GM12878 (cell line): ENCODE results near the gene EIF2D. TPM values are rescaled to one million over a fixed set of nuclear protein-coding genes. Genes with fewer than 3 reads are reported as not detected.

Source experiments
- ATAC-seq: fragments of 200-7000 bp; cut with Tn5 transposase; 3 replicates; pipeline ENCODE4 v1.9.1; 2020; ENCODE audit warnings: mild to moderate bottlenecking, moderate library complexity
- BruUV-seq: library from RNA; stranded (reverse); fragments of 400-500 nt; replicated peaks from 2 replicates; lab custom pipeline; 2021; lab: Mats Ljungman, UMichigan
- CTCF ChIA-PET: fragments of 300-600 bp; sonication (Branson Sonifier 250); formaldehyde crosslinking; extraction: SDS; loops from one replicate; lab custom pipeline; 2021; ENCODE audit warnings: inconsistent platforms; lab: Yijun Ruan, JAX
- POLR2A ChIA-PET: fragments of 350-600 bp; formaldehyde crosslinking; extraction: SDS; loops from one replicate; lab custom pipeline; 2021; ENCODE audit warnings: inconsistent platforms; lab: Charles Lee
- RAD21 ChIA-PET: fragments of 300-600 bp; sonication (Branson Sonifier 250); formaldehyde crosslinking; loops from one replicate; lab custom pipeline; 2023; ENCODE audit warnings: antibody characterized with exemption; ENCODE audit not compliant: unreplicated experiment; lab: Charles Lee
- SMC1A ChIA-PET: fragments of 300-600 bp; sonication (Branson Sonifier 250); formaldehyde crosslinking; loops from one replicate; lab custom pipeline; 2023; ENCODE audit not compliant: unreplicated experiment, uncharacterized antibody; lab: Charles Lee
- DNase-seq: peaks from one replicate; pipeline ENCODE4 v3.0.0-alpha.2; 2011; ENCODE audit warnings: low read depth, low spot score
- FAIRE-seq: peaks from 3 replicates; lab custom pipeline; 2011; peaks lifted over from hg19 to GRCh38; lab: Jason Lieb, UNC
- H2AFZ ChIP-seq: 2 replicates; pipeline ENCODE4 v1.6.0; 2011; ENCODE audit warnings: low read depth, low read length, control low read depth; ENCODE audit not compliant: control insufficient read depth
- H3K27ac ChIP-seq: 2 replicates; pipeline ENCODE4 v1.5.1; 2011; ENCODE audit warnings: control low read depth; ENCODE audit not compliant: control insufficient read depth, insufficient read depth
- H3K27me3 ChIP-seq, 2 experiments: replicated peaks in 1 of 2; 2 replicates each; pipeline versions ENCODE4 v1.6.0 to v1.6.1; 2011; ENCODE audit warnings: low read length in 1 of 2; ENCODE audit not compliant: control insufficient read depth in 2 of 2, insufficient read depth in 2 of 2
- H3K36me3 ChIP-seq, 2 experiments: 2 replicates each; pipeline ENCODE4 v1.5.1; 2011; ENCODE audit warnings: low read length in 1 of 2; ENCODE audit not compliant: control insufficient read depth in 2 of 2, insufficient read depth in 2 of 2
- H3K4me1 ChIP-seq: 2 replicates; pipeline ENCODE4 v1.6.1; 2011; ENCODE audit warnings: mild to moderate bottlenecking, low read length, moderate library complexity, mixed read lengths; ENCODE audit not compliant: control insufficient read depth, insufficient read depth
- H3K4me2 ChIP-seq: 2 replicates; pipeline ENCODE4 v1.6.0; 2011; ENCODE audit warnings: control low read depth; ENCODE audit not compliant: control insufficient read depth, insufficient read depth
- H3K4me3 ChIP-seq: fragments of 200-600 bp; sonication (generic); 2 replicates; pipeline ENCODE4 v1.5.1; 2016
- H3K79me2 ChIP-seq: 2 replicates; pipeline ENCODE4 v1.6.0; 2011; ENCODE audit warnings: low read length; ENCODE audit not compliant: control insufficient read depth, insufficient read depth
- H3K9ac ChIP-seq: 2 replicates; pipeline ENCODE4 v1.8.0; 2011; ENCODE audit warnings: low read length, control low read depth, mixed read lengths; ENCODE audit not compliant: control insufficient read depth, insufficient read depth
- H3K9me3 ChIP-seq: replicated peaks from 3 replicates; pipeline ENCODE4 v1.5.1; 2011; ENCODE audit warnings: mild to moderate bottlenecking, low read length; ENCODE audit not compliant: control insufficient read depth, insufficient read depth
- H4K20me1 ChIP-seq: 2 replicates; pipeline ENCODE4 v1.6.0; 2011; ENCODE audit not compliant: control insufficient read depth, insufficient read depth
- CBFB ChIP-seq: IDR thresholded peaks from 2 replicates; pipeline ENCODE4 v1.6.1; 2016; ENCODE audit warnings: antibody characterized with exemption, low read depth
- CHD1 ChIP-seq: IDR thresholded peaks from 2 replicates; pipeline ENCODE4 v1.6.1; 2012; ENCODE audit warnings: low read depth, low read length, improper control_type of control experiment
- CREB1 ChIP-seq: IDR thresholded peaks from 2 replicates; pipeline ENCODE4 v1.6.1; 2012; ENCODE audit warnings: low read depth, mild to moderate bottlenecking, inconsistent platforms
- HDGF ChIP-seq: fragments of 450-650 bp; IDR thresholded peaks from 2 replicates; pipeline ENCODE4 v1.6.1; 2016; ENCODE audit warnings: antibody characterized with exemption
- MEF2B ChIP-seq: fragments of 450-650 bp; IDR thresholded peaks from 2 replicates; pipeline ENCODE4 v1.6.1; 2018; ENCODE audit warnings: mild to moderate bottlenecking, moderate library complexity; ENCODE audit not compliant: partially characterized antibody, poor library complexity, severe bottlenecking
- SIX5 ChIP-seq: IDR thresholded peaks from 2 replicates; pipeline ENCODE4 v1.6.1; 2011; ENCODE audit warnings: mild to moderate bottlenecking, low read depth, low read length, moderate library complexity; ENCODE audit not compliant: severe bottlenecking
- TBL1XR1 ChIP-seq: IDR thresholded peaks from 2 replicates; pipeline ENCODE4 v1.6.1; 2012; ENCODE audit warnings: low read depth, low read length, improper control_type of control experiment
- WGBS: methylation state at CpG from one replicate; pipeline ENCODE4 v1.1.6; 2016; ENCODE audit warnings: low lambda C conversion rate; ENCODE audit not compliant: insufficient replicate concordance, insufficient coverage; ENCODE audit errors: missing lambda C conversion rate; 5-methylcytosine and 5-hydroxymethylcytosine counted together
- in situ Hi-C: fragments of 300-500 bp; cut with MboI; formaldehyde crosslinking; loops from 9 replicates; pipeline ENCODE4 v1.14.3; 2018; ENCODE audit warnings: mixed read lengths
- intact Hi-C: fragments of 100-400 bp; cut with micrococcal nuclease; formaldehyde crosslinking; loops from one replicate; pipeline ENCODE4 v1.14.2; 2022; ENCODE audit not compliant: unreplicated experiment
- polyA plus RNA-seq, 11 experiments: library from polyadenylated mRNA; depleted of rRNA in 4 of 11; unstranded in 6 of 11; stranded (reverse) in 5 of 11; fragments of >200 nt; fragmentation: Nextera tagmentation in 4 of 11; fragmentation: Illumina TruSeq in 1 of 11; extraction: Ambion mirVana in 4 of 11; extraction: Trizol in 1 of 11; gene quantifications; 1 replicate in 1 of 11; 2 replicates in 10 of 11; pipeline versions ENCODE4 v1.2.1 to v1.2.3, GENCODE V29; 2011 to 2016; ENCODE audit warnings: inconsistent platforms in 2 of 11, missing spikeins in 2 of 11, low read depth in 1 of 11
- total RNA-seq, 4 experiments: library from RNA; depleted of rRNA in 3 of 4; stranded (reverse); fragments of >200 nt in 3 of 4; fragmentation: Illumina TruSeq in 1 of 4; extraction: Trizol in 1 of 4; gene quantifications; 2 replicates each; pipeline versions ENCODE4 v1.2.1 to v1.2.3, GENCODE V29; 2013 to 2021

EIF2D gene
- total and polyA plus RNA-seq, 10 of the 15 experiments (the other 5 are each of a cell fraction or from before 2014, with no cell fraction given) = 65.2 to 133 (median 79.0) TPM

DNA sequence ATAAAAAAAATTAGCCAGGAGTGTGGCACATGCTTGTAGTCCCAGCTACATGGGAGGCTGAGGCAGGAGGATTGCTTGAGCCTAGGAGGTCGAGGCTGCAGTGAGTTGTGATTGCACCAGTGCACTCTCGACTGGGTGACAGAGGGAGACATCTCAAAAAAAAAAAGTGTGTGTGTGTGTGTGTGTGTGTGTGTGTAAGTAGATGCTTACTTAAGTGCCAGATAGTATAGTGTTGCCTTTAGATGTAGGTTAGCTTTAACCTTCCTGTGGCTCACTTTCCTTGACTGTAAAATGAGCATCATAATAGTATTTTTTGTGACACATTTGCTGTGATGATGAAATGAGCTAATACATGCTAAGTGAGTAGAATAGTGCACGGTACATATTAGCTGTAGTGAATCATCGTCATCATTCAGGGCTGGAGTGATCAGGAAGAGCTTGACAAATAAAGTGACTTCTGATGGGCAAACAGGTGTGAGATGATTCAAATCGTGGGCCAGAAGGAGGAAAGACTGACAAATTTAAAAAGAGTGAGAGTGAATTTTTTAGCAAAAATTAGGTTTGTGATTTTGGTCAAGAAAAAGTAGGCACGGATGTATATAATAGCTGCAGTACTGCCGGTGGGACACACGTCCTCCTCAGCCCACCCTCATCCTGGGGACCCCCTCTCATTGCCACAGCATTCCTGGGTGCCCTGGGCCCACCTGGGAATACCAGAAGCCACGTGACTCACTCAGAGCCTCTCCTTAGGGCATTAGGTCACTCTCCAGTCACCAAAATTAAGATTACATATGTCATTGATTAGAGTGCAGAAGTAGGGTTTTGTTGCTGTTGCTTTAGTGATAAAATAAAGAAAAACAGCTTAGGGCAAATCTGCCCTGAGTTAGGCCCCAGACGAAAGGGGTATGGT lies 33.9 kb downstream of the EIF2D start:
- peaks cover 75% of the 10 kb centered on the region for H3K4me1 ChIP-seq
- POLR2A ChIA-PET = interaction anchor here (0.9 to 9.8 kb wide), 10 partner anchors 9 to 108 kb away, joined by 3 to 117 read pairs (median 3); partner anchors contain the start of gene IKBKE
- TF ChIP-seq HDGF (peak; percentile 71; the same call in 1 of the 2 replicates), CREB1 (peak; percentile 60; the same call in 1 of the 2 replicates), SIX5 (no peak)
- intact Hi-C loops = no loop called here
- H3K79me2 ChIP-seq = peaks cover 86% of the 10 kb centered on the region
- ATAC-seq = peak; percentile 4; the same call in 1 of the 3 replicates
- DNase-seq = no peak
- H3K9ac ChIP-seq = no peak overlapping the region
- H3K4me2 ChIP-seq = peak overlapping the region; percentile 22; the same call in 1 of the 2 replicates
- no TSS peak for BruUV-seq
- RAD21 ChIA-PET = interaction anchor here (0.9 to 6.4 kb wide), 10 partner anchors 13 to 108 kb away, joined by 3 to 57 read pairs (median 26); partner anchors contain the start of genes IKBKE and RASSF5
- H3K9me3 ChIP-seq = no peaks in the 10 kb centered on the region
- 20% methylated on average over 10 of the region's 10 CpGs for WGBS
- H3K4me3 ChIP-seq = no peak overlapping the region
- H4K20me1 ChIP-seq = no peaks in the 10 kb centered on the region
- H3K36me3 ChIP-seq = peaks cover 13 to 22% of the 10 kb centered on the region in 2 experiments
- SMC1A ChIA-PET = interaction anchor here (1.1 to 15.4 kb wide), 10 partner anchors 14 to 116 kb away, joined by 3 to 476 read pairs (median 6); no protein-coding TSS in a partner anchor
- FAIRE-seq = no peak
- CTCF ChIA-PET = interaction anchor here (0.6 to 15.7 kb wide), 14 partner anchors 13 to 1152 kb away, joined by 3 to 440 read pairs (median 3); no protein-coding TSS in a partner anchor
- H3K27ac ChIP-seq = peak overlapping the region; percentile 45
- H2AFZ ChIP-seq = no peak overlapping the region
- in situ Hi-C loops = no loop called here
- H3K27me3 ChIP-seq = no peaks in the 10 kb centered on the region

DNA sequence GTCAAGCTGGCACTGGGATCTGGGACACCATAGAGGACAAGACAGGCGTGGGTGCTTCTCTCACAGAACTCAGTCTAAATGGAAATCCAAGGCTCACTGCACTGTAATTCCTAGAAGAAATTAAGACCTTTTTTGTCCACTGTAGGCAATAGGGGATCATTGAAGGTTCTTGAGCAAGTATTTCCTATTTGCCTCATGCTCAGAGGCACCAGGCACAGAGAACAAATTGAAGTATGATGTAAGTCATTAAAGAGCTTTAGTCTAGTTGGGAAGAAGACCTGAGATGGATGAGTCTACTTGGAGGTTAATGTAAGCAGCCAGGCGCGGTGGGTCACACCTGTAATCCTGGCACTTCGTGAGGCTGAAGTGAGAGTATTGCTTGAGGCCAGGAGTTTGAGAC lies 34.6 kb downstream of the EIF2D start:
- FAIRE-seq = no peak
- DNase-seq = no peak
- in situ Hi-C loops = no loop called here
- no peak overlapping the region for H3K4me3 ChIP-seq
- H3K9ac ChIP-seq = no peak overlapping the region
- ChIA-PET SMC1A (interaction anchor here (1.1 to 15.4 kb wide), 9 partner anchors 15 to 116 kb away, joined by 3 to 476 read pairs (median 7); no protein-coding TSS in a partner anchor), CTCF (interaction anchor here (0.8 to 15.7 kb wide), 8 partner anchors 14 to 100 kb away, joined by 3 to 440 read pairs (median 5); no protein-coding TSS in a partner anchor), POLR2A (interaction anchor here (0.9 to 9.8 kb wide), 8 partner anchors 9 to 107 kb away, joined by 3 to 117 read pairs (median 4); partner anchors contain the start of gene IKBKE), RAD21 (interaction anchor here (1.0 to 6.4 kb wide), 7 partner anchors 13 to 100 kb away, joined by 3 to 57 read pairs (median 29); partner anchors contain the start of gene RASSF5)
- no peak for ATAC-seq
- H3K4me2 ChIP-seq = no peak overlapping the region
- no TSS peak for BruUV-seq
- TF ChIP-seq TBL1XR1 (no peak), MEF2B (no peak), CHD1 (no peak), CBFB (no peak)
- intact Hi-C loops = no loop called here
- no peak overlapping the region for H2AFZ ChIP-seq
- H3K27ac ChIP-seq = peak overlapping the region; percentile 45; the same call in 1 of the 2 replicates
- WGBS = 74% methylated on average over 4 of the region's 4 CpGs
- peaks cover 93% of the 10 kb centered on the region for H3K79me2 ChIP-seq
- no peaks in the 10 kb centered on the region for H4K20me1 ChIP-seq
- no peaks in the 10 kb centered on the region for H3K9me3 ChIP-seq
- peaks cover 75% of the 10 kb centered on the region for H3K4me1 ChIP-seq
- no peaks in the 10 kb centered on the region for H3K27me3 ChIP-seq
- H3K36me3 ChIP-seq = peaks cover 8 to 21% of the 10 kb centered on the region in 2 experiments
